HG02884 (cell line): Measurements from ENCODE around the gene FAR2.

ENCODE experiments used
- ATAC-seq: cut with Tn5 transposase; IDR thresholded peaks from one replicate; pipeline ENCODE4 v1.9.1; 2021; ENCODE audit warnings: mild to moderate bottlenecking, moderate library complexity; ENCODE audit not compliant: unreplicated experiment

FAR2 gene

GRCh38 chr12:29200586-29200985 is 51.5 kb downstream of the FAR2 start:
- ATAC-seq, result no peak

- ATAC-seq, result no peak
Measured at GRCh38 chr12:29201296-29201695, 52.2 kb downstream of the FAR2 start.

GRCh38 chr12:29201746-29202145 is 52.7 kb downstream of the FAR2 start:
- ATAC-seq, result no peak

GRCh38 chr12:29204521-29204920 is 55.4 kb downstream of the FAR2 start:
- ATAC-seq, result no peak

GRCh38 chr12:29207120-29207519 is 58.0 kb downstream of the FAR2 start:
- ATAC-seq, result no peak

- no peak for ATAC-seq
Measured at GRCh38 chr12:29208060-29208459, 59.0 kb downstream of the FAR2 start.

GRCh38 chr12:29208936-29209701 is 60.0 kb downstream of the FAR2 start:
- ATAC-seq, result no peak

GRCh38 chr12:29211696-29212095 is 62.6 kb downstream of the FAR2 start:
- ATAC-seq, result no peak

- ATAC-seq, result no peak
Measured at GRCh38 chr12:29212682-29213403, 63.8 kb downstream of the FAR2 start.

- ATAC-seq, result no peak
Measured at GRCh38 chr12:29216266-29216665, 67.2 kb downstream of the FAR2 start.

- no peak for ATAC-seq
Measured at GRCh38 chr12:29216797-29217575, 67.9 kb downstream of the FAR2 start.

GRCh38 chr12:29220632-29221336 is 71.7 kb downstream of the FAR2 start:
- ATAC-seq, result no peak

GRCh38 chr12:29222200-29222599 is 73.1 kb downstream of the FAR2 start:
- no peak for ATAC-seq

- ATAC-seq, result no peak
Measured at GRCh38 chr12:29223426-29223825, 74.3 kb downstream of the FAR2 start.

GRCh38 chr12:29223956-29224543 is 75.0 kb downstream of the FAR2 start:
- no peak for ATAC-seq

GRCh38 chr12:29224572-29224971 is 75.5 kb downstream of the FAR2 start:
- ATAC-seq, result no peak

GRCh38 chr12:29225834-29226233 is 76.8 kb downstream of the FAR2 start:
- ATAC-seq, result no peak

- no peak for ATAC-seq
Measured at GRCh38 chr12:29226616-29227015, 77.5 kb downstream of the FAR2 start.

GRCh38 chr12:29228474-29229157 is 79.5 kb downstream of the FAR2 start:
- no peak for ATAC-seq

GRCh38 chr12:29229158-29229505 is 80.1 kb downstream of the FAR2 start:
- ATAC-seq, result no peak
